Measurements from ENCODE around the gene GBE1. TPM values are rescaled to one million over a fixed set of nuclear protein-coding genes. Genes with fewer than 3 reads are reported as not detected.

GBE1 gene
- total and polyA plus RNA-seq, 7 donors = 10.2 to 24.6 (median 12.1) TPM

DNA sequence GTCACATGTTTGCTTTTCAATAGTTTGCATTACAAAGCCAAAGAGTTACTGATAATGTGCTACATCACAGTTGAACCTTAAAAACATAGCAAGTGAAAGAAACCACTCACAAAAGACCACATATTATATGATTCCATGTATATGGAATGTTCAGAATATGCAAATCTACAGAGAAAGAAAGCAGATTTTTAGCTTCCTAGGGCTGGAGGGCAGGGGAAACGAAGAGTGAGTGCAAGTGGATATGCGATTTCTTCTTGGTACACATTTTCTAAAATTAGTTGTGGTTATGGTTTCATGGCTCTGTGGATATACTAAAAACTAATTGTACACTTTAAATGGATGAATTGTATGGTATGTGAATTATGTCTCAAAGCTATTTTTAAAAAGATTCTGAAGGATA is 4.0 kb upstream of the GBE1 start:
- no peak for TF ChIP-seq POLR2A (IDR thresholded peaks at IDR 0.05)
- TF ChIP-seq POLR2AphosphoS5 (IDR thresholded peaks at IDR 0.05) = no peak
- TF ChIP-seq EP300 (IDR thresholded peaks at IDR 0.05) = no peak
- TF ChIP-seq, protein P1, sequence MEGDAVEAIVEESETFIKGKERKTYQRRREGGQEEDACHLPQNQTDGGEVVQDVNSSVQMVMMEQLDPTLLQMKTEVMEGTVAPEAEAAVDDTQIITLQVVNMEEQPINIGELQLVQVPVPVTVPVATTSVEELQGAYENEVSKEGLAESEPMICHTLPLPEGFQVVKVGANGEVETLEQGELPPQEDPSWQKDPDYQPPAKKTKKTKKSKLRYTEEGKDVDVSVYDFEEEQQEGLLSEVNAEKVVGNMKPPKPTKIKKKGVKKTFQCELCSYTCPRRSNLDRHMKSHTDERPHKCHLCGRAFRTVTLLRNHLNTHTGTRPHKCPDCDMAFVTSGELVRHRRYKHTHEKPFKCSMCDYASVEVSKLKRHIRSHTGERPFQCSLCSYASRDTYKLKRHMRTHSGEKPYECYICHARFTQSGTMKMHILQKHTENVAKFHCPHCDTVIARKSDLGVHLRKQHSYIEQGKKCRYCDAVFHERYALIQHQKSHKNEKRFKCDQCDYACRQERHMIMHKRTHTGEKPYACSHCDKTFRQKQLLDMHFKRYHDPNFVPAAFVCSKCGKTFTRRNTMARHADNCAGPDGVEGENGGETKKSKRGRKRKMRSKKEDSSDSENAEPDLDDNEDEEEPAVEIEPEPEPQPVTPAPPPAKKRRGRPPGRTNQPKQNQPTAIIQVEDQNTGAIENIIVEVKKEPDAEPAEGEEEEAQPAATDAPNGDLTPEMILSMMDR (IDR thresholded peaks at IDR 0.05) = no peak
- Histone ChIP-seq H3K27me3 (no peaks in the 10 kb centered on the region), H3K9me3 (no peaks in the 10 kb centered on the region), H3K36me3 (no peaks in the 10 kb centered on the region), H3K4me1 (peaks cover 0 to 9% (median 8%) of the 10 kb centered on the region in 4 donors), H3K4me3 (no peak overlapping the region), H3K27ac (no peak overlapping the region)
- intact Hi-C loops (cut with DNase I) = no loop called here
- 63 to 90% methylated on average over 2 of the region's 2 CpGs for WGBS, 2 donors
- no peak for DNase-seq

DNA sequence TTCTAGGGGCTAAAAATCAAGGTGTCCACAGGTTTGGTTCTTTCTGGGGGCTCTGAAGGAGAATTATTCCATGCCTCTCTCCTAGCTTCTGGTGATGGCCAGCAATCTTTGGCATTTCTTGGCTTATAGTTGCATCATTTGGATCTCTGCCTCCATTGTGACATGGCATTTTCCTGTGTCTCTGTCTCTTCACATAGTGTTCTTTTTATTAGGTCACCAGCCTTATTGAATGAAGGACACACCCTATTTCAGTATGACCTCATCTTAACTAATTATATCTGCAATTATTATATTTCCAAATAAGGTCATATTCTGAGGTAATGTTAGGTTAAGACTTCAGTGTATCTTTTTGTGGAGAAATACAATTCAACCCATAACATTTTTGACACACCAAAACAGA is 3.2 kb upstream of the GBE1 start:
- Histone ChIP-seq H3K27me3 (no peaks in the 10 kb centered on the region), H3K4me1 (peaks cover 0 to 17% (median 12%) of the 10 kb centered on the region in 4 donors)

DNA sequence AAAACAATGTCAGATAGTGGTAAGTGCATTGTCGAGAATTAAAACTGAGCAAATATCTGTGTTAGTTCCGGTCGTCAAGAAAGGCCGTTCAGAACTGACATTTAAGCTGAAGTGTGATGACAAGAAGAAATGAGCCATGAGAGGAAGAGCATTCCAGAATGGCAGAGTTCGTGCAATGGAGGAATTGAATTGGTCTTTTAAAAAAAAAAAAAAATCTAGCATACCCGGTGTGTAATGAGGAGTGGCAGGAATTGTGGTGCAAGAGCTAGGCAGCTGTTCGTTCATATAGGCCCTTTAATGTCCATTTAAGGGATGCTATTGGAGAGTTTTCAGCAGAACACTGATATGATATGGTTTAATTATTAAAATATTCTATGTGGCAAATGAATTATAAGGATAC is 2.6 kb upstream of the GBE1 start:
- intact Hi-C loops (cut with DNase I) = no loop called here
- no peaks in the 10 kb centered on the region for H3K36me3 ChIP-seq
- no peak overlapping the region for H3K4me3 ChIP-seq
- WGBS, 2 donors = 91 to 93% methylated on average over 7 of the region's 7 CpGs
- DNase-seq = no peak
- no peak overlapping the region for H3K27ac ChIP-seq
- H3K27me3 ChIP-seq = no peaks in the 10 kb centered on the region
- no peak for TF ChIP-seq POLR2AphosphoS5 (IDR thresholded peaks at IDR 0.05)
- no peak for TF ChIP-seq EP300 (IDR thresholded peaks at IDR 0.05)
- TF ChIP-seq, protein P1 (IDR thresholded peaks at IDR 0.05) = no peak
- no peaks in the 10 kb centered on the region for H3K9me3 ChIP-seq
- peaks cover 0 to 20% (median 12%) of the 10 kb centered on the region in 4 donors for H3K4me1 ChIP-seq

More for the DNA sequence above, 3.2 kb upstream of the GBE1 start:
- Histone ChIP-seq H3K36me3 (no peaks in the 10 kb centered on the region), H3K27ac (no peak overlapping the region), H3K9me3 (no peaks in the 10 kb centered on the region), H3K4me3 (no peak overlapping the region)
- intact Hi-C loops (cut with DNase I) = no loop called here
- no peak for TF ChIP-seq POLR2AphosphoS5 (IDR thresholded peaks at IDR 0.05)
- TF ChIP-seq, protein P1 (IDR thresholded peaks at IDR 0.05) = no peak
- no peak for TF ChIP-seq POLR2A (IDR thresholded peaks at IDR 0.05)
- TF ChIP-seq EP300 (IDR thresholded peaks at IDR 0.05) = no peak
- DNase-seq = no peak

DNA sequence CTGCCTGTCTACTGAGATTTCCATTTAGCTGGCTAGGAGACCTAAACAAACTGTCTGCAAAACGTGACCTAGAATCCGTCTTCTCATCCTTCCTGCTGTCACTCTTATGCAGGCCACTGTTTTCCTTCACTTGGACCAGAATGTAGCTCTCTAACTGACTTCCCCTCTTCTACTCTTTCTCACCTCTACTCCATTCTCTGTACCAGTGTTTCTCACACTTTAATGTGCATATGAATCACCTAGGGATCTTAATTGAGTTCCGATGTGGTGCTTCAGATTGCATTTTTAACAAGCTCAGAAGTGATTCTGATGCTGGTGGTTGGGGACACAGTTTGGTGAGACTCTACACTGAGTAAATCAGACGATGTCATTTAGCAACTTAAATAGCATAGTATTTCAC is 1.6 kb upstream of the GBE1 start:
- Histone ChIP-seq H3K27me3 (no peaks in the 10 kb centered on the region), H3K36me3 (no peaks in the 10 kb centered on the region), H3K4me3 (no peak overlapping the region), H3K4me1 (peaks cover 0 to 25% (median 17%) of the 10 kb centered on the region in 4 donors), H3K9me3 (no peaks in the 10 kb centered on the region), H3K27ac (peak overlapping the region in 1 of 4 donors; percentile 98)
- intact Hi-C loops (cut with DNase I) = no loop called here
- 69 to 83% methylated on average over 4 of the region's 4 CpGs for WGBS, 2 donors
- TF ChIP-seq POLR2AphosphoS5 (IDR thresholded peaks at IDR 0.05) = no peak
- no peak for DNase-seq

DNA sequence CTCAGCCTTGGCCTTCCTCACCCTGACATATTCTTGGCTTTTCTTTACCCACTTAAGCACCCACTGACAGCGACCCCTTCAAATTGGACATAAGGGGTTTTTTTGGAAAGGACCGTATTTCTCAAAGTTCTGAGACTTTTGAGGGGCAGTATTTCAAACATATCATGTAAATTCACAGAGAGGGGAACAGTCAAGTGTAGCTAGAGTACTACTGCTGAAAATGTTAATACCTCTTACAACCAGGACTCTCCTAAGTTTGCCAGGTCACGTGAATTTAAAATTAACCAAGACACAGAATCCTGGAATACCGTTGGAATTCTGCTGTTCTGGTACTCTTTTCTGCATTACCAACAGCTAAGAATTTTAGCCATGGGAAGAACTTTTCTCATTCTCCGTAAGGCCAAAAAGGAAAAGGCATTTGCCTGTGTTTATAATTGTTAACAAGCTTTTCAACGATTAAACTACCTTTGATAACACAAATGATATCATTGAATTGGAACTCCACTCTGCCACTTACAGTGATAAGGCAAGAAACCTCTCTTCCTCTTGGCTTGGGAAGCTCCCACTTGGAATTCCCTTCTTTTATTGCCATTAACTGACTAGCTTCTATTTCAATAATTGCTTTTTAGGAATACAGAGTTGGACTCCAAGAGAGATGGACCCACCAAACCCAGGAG is 597 bp upstream of the GBE1 start:
- H3K4me1 ChIP-seq = peaks cover 0 to 30% (median 20%) of the 10 kb centered on the region in 4 donors
- intact Hi-C loops (cut with DNase I) = no loop called here
- peak overlapping the region; percentile 64 to 78 (median 72) for H3K4me3 ChIP-seq
- DNase-seq = no peak
- no peaks in the 10 kb centered on the region for H3K36me3 ChIP-seq
- TF ChIP-seq EP300 (IDR thresholded peaks at IDR 0.05) = no peak
- no peak for TF ChIP-seq POLR2AphosphoS5 (IDR thresholded peaks at IDR 0.05)
- TF ChIP-seq POLR2A (IDR thresholded peaks at IDR 0.05) = no peak
- TF ChIP-seq, protein P1 (IDR thresholded peaks at IDR 0.05) = no peak
- H3K27ac ChIP-seq = peak overlapping the region; percentile 94 to 98 (median 98)
- no peaks in the 10 kb centered on the region for H3K27me3 ChIP-seq
- WGBS, 2 donors = 15 to 40% methylated on average over 6 of the region's 6 CpGs
- no peaks in the 10 kb centered on the region for H3K9me3 ChIP-seq

All from sigmoid colon (tissue), 7 donors.